NCI-H2196 treated with DMSO at 0.1 percent for 48 hours (cell line): Measurements from ENCODE around the gene ZFP36L1.

ENCODE experiments used
- DNase-seq: peaks from one replicate; lab custom pipeline; 2025; ENCODE audit not compliant: unreplicated experiment; lab: John Stamatoyannopoulos, UW

The ZFP36L1 gene

GRCh38 chr14:68784978-68785533 is 7.8 kb downstream of the ZFP36L1 start:
- DNase-seq, result no peak

GRCh38 chr14:68784226-68784910 is 8.5 kb downstream of the ZFP36L1 start:
- DNase-seq, result no peak

- DNase-seq, result no peak
Measured at GRCh38 chr14:68783408-68784225, 9.2 kb downstream of the ZFP36L1 start.

- no peak for DNase-seq
Measured at GRCh38 chr14:68782091-68782981, 10.5 kb downstream of the ZFP36L1 start.

- DNase-seq, result no peak
Measured at GRCh38 chr14:68781161-68782021, 11.5 kb downstream of the ZFP36L1 start.

- DNase-seq, result no peak
Measured at GRCh38 chr14:68780358-68781160, 12.3 kb downstream of the ZFP36L1 start.

GRCh38 chr14:68779761-68780323 is 13.0 kb downstream of the ZFP36L1 start:
- no peak for DNase-seq

GRCh38 chr14:68777644-68778043 is 15.2 kb downstream of the ZFP36L1 start:
- DNase-seq, result no peak

GRCh38 chr14:68775614-68776126 is 17.2 kb downstream of the ZFP36L1 start:
- no peak for DNase-seq

- DNase-seq, result no peak
Measured at GRCh38 chr14:68774771-68775613, 17.9 kb downstream of the ZFP36L1 start.

GRCh38 chr14:68772761-68773381 is 20.0 kb downstream of the ZFP36L1 start:
- no peak for DNase-seq

- no peak for DNase-seq
Measured at GRCh38 chr14:68771631-68772030, 21.2 kb downstream of the ZFP36L1 start.

GRCh38 chr14:68770553-68771286 is 22.1 kb downstream of the ZFP36L1 start:
- no peak for DNase-seq

- DNase-seq, result no peak
Measured at GRCh38 chr14:68770051-68770450, 22.8 kb downstream of the ZFP36L1 start.

GRCh38 chr14:68768316-68768715 is 24.6 kb downstream of the ZFP36L1 start:
- DNase-seq, result no peak

- no peak for DNase-seq
Measured at GRCh38 chr14:68767248-68767645, 25.6 kb downstream of the ZFP36L1 start.
